Esophagus muscularis mucosa (tissue), 4 donors: ENCODE results near the gene UBP1. TPM values are rescaled to one million over a fixed set of nuclear protein-coding genes. Genes with fewer than 3 reads are reported as not detected.
"Not testable (repeated sequence)": the region's sequence is repeated elsewhere in the genome, so short reads cannot be mapped to it uniquely, and the experiment has no call there.

Source experiments
- DNase-seq: peaks from one replicate; pipeline ENCODE4 v3.0.0-alpha.2; 2017; ENCODE audit errors: extremely low spot score
- H3K27ac ChIP-seq, 4 donors: fragments of 200-600 bp; sonication (generic); replicated peaks in 1 of 4; 1 replicate in 3 of 4; 2 replicates in 1 of 4; pipeline ENCODE4 v1.5.1; 2016 to 2019; ENCODE audit warnings: mild to moderate bottlenecking in 1 of 4
- H3K27me3 ChIP-seq, 4 donors: fragments of 200-600 bp; sonication (generic); one replicate each; pipeline versions ENCODE4 v1.5.1 to v1.6.0; 2016 to 2019
- H3K36me3 ChIP-seq, 4 donors: fragments of 200-600 bp; sonication (generic); one replicate each; pipeline ENCODE4 v1.5.1; 2016 to 2019
- H3K4me1 ChIP-seq, 4 donors: fragments of 200-600 bp; sonication (generic); one replicate each; pipeline ENCODE4 v1.5.1; 2016 to 2019
- H3K4me3 ChIP-seq, 4 donors: fragments of 200-600 bp; sonication (generic); 1 replicate in 2 of 4; 2 replicates in 2 of 4; pipeline ENCODE4 v1.5.1; 2016 to 2019; ENCODE audit warnings: mild to moderate bottlenecking in 4 of 4, moderate library complexity in 1 of 4
- H3K9me3 ChIP-seq, 4 donors: fragments of 200-600 bp; sonication (generic); 1 replicate in 3 of 4; 2 replicates in 1 of 4; pipeline ENCODE4 v1.5.1; 2016 to 2019
- CTCF ChIP-seq, 3 experiments: fragments of 200-600 bp in 2 of 3; fragments of 450-650 bp in 1 of 3; sonication (generic) in 2 of 3; IDR thresholded peaks; one replicate each; pipeline ENCODE4 v1.5.1; 2017 to 2019; ENCODE audit warnings: antibody characterized with exemption in 3 of 3, mild to moderate bottlenecking in 2 of 3, moderate library complexity in 1 of 3
- EP300 ChIP-seq: sonication (generic); formaldehyde crosslinking; IDR thresholded peaks from one replicate; pipeline ENCODE4 v1.6.1; 2017; ENCODE audit warnings: antibody characterized with exemption
- POLR2A ChIP-seq: fragments of 450-650 bp; IDR thresholded peaks from one replicate; pipeline ENCODE4 v1.6.1; 2017; ENCODE audit warnings: antibody characterized with exemption, moderate library complexity, mild to moderate bottlenecking, low read depth
- POLR2AphosphoS5 ChIP-seq, 2 donors: sonication (generic); formaldehyde crosslinking; IDR thresholded peaks; one replicate each; pipeline ENCODE4 v1.6.1; 2017; ENCODE audit warnings: antibody characterized with exemption in 2 of 2
- WGBS: methylation state at CpG from one replicate; pipeline ENCODE4 v1.1.5; 2018; 5-methylcytosine and 5-hydroxymethylcytosine counted together
- intact Hi-C: fragments of 100-400 bp; cut with DNase I; formaldehyde crosslinking; loops from one replicate; pipeline ENCODE4 v1.15.1; 2023
- total RNA-seq, 4 donors: library from RNA; depleted of rRNA; stranded (reverse); fragments of >200 nt; gene quantifications; one replicate each; pipeline versions ENCODE4 v1.1.0 to v1.2.1, GENCODE V29; 2016

The UBP1 gene
- total RNA-seq, 4 donors from 2014 or later, result 68.4 to 78.3 (median 76.9) TPM

- H3K27me3 ChIP-seq, result no peaks in the 10 kb centered on the region
- no peaks in the 10 kb centered on the region for H3K9me3 ChIP-seq
- H3K27ac ChIP-seq, result no peak overlapping the region
- DNase-seq, result no peak
- no peak overlapping the region for H3K4me3 ChIP-seq
- TF ChIP-seq POLR2AphosphoS5 (IDR thresholded peaks at IDR 0.05) (no peak), EP300 (no peak), CTCF (IDR thresholded peaks at IDR 0.05) (no peak), POLR2A (no peak)
- intact Hi-C loops, result no loop called here
- H3K36me3 ChIP-seq, result peaks cover 0 to 5% (median under 1%) of the 10 kb centered on the region in 4 donors
- peaks cover 0 to 8% (median 3%) of the 10 kb centered on the region in 4 donors for H3K4me1 ChIP-seq
- 69% methylated on average over 1 of the region's 1 CpG for WGBS
Observed at GRCh38 chr3:33360136-33360825, 79.9 kb downstream of the UBP1 start.

- no peaks in the 10 kb centered on the region for H3K9me3 ChIP-seq
- H3K4me3 ChIP-seq, result no peak overlapping the region
- H3K27me3 ChIP-seq, result no peaks in the 10 kb centered on the region
- 70% methylated on average over 4 of the region's 4 CpGs for WGBS
- TF ChIP-seq CTCF (IDR thresholded peaks at IDR 0.05) (no peak), POLR2A (no peak), EP300 (no peak), POLR2AphosphoS5 (IDR thresholded peaks at IDR 0.05) (no peak)
- no peak for DNase-seq
- no peak overlapping the region for H3K27ac ChIP-seq
- no peaks in the 10 kb centered on the region for H3K36me3 ChIP-seq
- peaks cover 0 to 8% (median 3%) of the 10 kb centered on the region in 4 donors for H3K4me1 ChIP-seq
- intact Hi-C loops, result no loop called here
Observed at GRCh38 chr3:33358172-33358781, 81.9 kb downstream of the UBP1 start.

GRCh38 chr3:33355611-33356010 is 84.6 kb downstream of the UBP1 start:
- Histone ChIP-seq H3K9me3 (no peaks in the 10 kb centered on the region), H3K36me3 (no peaks in the 10 kb centered on the region), H3K4me1 (peaks cover 0 to 8% (median 3%) of the 10 kb centered on the region in 4 donors), H3K27ac (no peak overlapping the region), H3K27me3 (no peaks in the 10 kb centered on the region), H3K4me3 (no peak overlapping the region)
- TF ChIP-seq CTCF (IDR thresholded peaks at IDR 0.05) (no peak), EP300 (no peak), POLR2A (no peak), POLR2AphosphoS5 (IDR thresholded peaks at IDR 0.05) (no peak)
- 73% methylated on average over 5 of the region's 5 CpGs for WGBS
- intact Hi-C loops, result no loop called here
- DNase-seq, result no peak

- Histone ChIP-seq H3K9me3 (peaks cover 0 to 1% (median under 1%) of the 10 kb centered on the region in 4 donors), H3K4me1 (no peaks in the 10 kb centered on the region), H3K27me3 (no peaks in the 10 kb centered on the region), H3K4me3 (no peak overlapping the region), H3K27ac (no peak overlapping the region), H3K36me3 (no peaks in the 10 kb centered on the region)
- intact Hi-C loops, result no loop called here
- no peak for DNase-seq
- TF ChIP-seq POLR2AphosphoS5 (IDR thresholded peaks at IDR 0.05), result no peak
- TF ChIP-seq POLR2A, result no peak
- TF ChIP-seq CTCF (IDR thresholded peaks at IDR 0.05), result no peak
- no peak for TF ChIP-seq EP300
Observed at GRCh38 chr3:33339758-33340157, 100.4 kb downstream of the UBP1 start.

- H3K27ac ChIP-seq, H3K4me3 ChIP-seq, H3K4me1 ChIP-seq, H3K27me3 ChIP-seq, DNase-seq, intact Hi-C loops, H3K9me3 ChIP-seq, H3K36me3 ChIP-seq: not testable (repeated sequence)
Observed at GRCh38 chr3:33338936-33339465, 101.2 kb downstream of the UBP1 start.
